Right forelimb (tissue), 1 donor: ENCODE results near the gene ELL.

Source experiments
- DNase-seq: peaks from one replicate; pipeline ENCODE4 v3.0.0-alpha.2; 2018

ELL gene

GRCh38 chr19:18503971-18504885 is 17.6 kb downstream of the ELL start:
- peak; percentile 42 for DNase-seq

- no peak for DNase-seq
Measured at GRCh38 chr19:18503337-18503970, 18.4 kb downstream of the ELL start.

DNA sequence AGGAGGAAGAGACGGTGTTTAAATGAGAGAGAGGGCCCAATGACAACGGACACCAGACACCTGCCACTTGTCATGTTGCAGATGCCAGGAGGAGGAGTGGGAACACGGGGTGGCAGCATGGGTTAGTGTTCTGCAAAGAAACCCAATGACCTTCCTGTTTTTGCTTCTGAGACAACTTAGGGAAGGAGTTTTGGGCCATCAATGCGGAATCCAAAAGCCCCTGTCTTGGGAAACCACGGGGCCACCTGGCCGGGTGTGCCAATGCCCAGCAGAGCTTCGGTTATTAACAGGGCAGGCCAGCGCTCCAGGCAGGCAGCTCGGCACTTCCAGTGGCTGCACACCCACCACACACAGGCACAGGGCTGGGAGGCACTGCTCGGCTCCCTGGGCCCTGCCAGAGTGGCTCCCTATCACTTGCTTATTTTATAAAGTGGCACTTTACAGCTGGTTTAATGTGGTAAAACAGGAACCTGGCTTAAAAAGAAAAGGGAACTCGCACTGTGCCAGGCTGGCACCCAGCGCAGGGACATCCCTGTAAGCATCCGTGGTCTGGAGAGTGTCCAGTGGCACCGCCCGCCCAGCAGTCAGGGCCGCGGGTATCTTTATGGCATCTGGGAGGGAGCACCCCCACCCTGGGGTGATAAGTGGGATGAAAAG is 19.1 kb downstream of the ELL start:
- no peak for DNase-seq

GRCh38 chr19:18502246-18502637 is 19.6 kb downstream of the ELL start:
- no peak for DNase-seq

DNA sequence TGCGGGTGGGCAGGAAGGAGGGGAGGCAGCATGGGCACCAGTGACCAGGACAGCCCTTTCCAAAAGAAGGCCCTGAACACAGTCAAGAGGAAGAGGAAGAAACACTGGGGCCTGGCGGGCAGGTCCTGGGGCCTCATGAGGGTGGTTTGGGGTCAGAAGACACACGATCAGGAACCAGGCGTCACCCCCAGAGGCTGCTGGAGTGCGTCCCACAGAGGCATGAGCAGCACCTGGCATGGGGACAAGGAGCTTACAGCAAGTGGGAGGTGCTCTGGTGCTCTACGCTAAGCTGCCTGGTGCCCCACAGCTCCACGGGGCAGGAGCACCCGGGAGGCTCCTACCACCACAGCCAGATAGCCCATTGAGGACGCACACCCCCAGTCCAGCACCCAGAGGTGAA is 20.0 kb downstream of the ELL start:
- no peak for DNase-seq

DNA sequence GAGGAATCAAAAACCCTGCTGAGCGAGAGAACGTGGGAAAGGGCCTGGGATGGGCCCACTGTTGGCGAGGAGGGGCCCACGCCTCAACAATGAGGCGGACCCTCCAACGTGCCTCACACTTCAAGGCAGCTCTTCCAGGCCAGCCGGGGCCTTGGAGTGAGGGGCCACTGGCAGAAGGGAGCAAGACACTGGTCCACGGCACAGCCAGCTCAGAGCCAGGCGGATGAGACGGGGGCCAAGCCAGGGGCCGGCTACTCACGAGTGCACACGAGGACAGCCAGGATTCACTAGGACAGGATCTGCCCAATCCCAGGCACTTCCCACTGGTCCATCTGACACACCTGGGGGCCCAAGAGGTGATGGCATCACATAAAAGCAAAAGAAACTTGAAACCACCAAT is 20.5 kb downstream of the ELL start:
- no peak for DNase-seq

DNA sequence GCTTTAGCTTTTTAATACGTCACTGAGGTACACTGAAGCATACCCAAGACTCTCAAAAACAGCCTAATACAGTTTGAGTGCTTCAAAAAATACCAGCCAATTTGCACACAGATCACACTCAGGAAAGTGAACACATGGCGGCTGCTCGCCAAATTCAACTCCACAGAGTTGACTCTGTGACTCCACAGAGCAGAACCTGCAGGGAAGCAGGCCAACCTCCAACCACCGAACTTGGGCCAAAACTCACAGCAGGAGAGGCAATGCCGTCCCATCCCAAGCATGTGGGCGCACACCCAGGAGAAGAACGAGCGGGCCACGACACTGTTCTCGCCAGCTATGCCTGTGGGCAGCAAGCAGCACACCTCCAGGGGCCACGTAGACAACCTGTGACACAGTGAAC is 21.1 kb downstream of the ELL start:
- peak; percentile 70 for DNase-seq

DNA sequence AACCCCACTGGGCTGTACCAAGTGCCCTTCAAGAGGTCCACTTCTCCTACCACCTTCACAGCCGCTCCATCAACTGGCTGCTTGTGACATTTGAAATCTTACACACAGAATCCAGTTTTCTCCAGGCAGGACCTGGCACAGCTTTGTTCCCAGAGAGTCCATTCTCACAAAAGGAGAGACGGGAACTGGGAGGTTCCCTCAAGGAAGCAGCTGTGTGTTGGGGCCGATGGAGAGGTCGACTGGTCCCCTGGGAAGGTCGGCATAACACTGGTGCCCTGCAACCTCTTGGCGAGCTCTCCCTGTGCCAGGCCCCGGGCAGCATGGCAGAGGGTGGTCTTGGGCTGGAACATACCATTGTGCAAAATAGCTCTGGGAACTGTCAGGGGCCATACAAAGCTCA is 21.5 kb downstream of the ELL start:
- DNase-seq: no peak

GRCh38 chr19:18499055-18499775 is 22.7 kb downstream of the ELL start:
- no peak for DNase-seq

DNA sequence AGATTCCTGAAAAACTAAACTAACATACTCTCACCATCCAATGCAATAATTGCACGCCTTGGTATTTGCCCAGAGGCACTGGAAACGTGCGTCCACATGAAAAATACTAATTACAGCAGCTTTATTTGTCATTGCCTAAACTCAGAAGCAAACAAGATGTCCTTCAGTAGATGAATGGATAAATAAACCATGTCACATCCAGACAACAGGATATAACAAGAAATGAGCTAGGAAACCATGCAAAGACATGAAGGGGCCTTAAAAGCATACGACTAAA is 25.0 kb downstream of the ELL start:
- DNase-seq: no peak

GRCh38 chr19:18496167-18496979 is 25.5 kb downstream of the ELL start:
- no peak for DNase-seq

DNA sequence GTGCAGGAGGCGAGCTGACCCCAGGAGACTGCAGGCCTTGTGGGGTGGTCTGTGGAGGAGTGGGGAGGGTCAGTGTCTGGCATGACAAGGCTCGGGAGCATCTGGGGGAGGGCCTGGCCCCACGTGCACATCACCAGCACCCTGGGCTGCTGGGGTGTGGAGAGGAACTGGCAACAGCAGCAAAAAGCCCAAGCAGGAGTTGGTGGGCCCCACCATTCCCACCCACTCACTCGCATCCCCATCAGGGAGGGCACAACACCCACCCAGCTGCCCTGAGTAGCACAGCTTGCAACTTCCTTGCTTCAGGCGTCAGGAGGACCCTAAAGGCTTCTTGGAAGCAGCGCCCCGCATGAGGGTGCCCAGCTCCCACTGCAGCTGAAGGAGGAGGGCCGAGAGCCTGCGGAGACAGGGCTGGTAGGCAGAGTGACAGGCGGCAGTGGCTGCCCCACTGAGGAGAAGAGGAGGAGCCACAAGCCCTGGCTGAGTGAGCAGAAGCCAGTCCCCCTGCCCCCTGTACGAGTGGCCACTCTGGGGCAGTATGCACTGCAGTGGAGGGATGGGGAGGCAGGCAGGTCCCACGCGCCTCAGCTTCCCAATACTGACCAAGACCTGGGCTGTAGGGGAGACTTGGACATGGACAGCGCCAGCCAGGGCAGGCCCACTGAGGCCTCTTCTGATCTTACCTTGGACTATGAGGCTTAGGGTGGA is 26.5 kb downstream of the ELL start:
- DNase-seq: no peak

- DNase-seq: no peak
Measured at GRCh38 chr19:18494267-18494607, 27.6 kb downstream of the ELL start.

DNA sequence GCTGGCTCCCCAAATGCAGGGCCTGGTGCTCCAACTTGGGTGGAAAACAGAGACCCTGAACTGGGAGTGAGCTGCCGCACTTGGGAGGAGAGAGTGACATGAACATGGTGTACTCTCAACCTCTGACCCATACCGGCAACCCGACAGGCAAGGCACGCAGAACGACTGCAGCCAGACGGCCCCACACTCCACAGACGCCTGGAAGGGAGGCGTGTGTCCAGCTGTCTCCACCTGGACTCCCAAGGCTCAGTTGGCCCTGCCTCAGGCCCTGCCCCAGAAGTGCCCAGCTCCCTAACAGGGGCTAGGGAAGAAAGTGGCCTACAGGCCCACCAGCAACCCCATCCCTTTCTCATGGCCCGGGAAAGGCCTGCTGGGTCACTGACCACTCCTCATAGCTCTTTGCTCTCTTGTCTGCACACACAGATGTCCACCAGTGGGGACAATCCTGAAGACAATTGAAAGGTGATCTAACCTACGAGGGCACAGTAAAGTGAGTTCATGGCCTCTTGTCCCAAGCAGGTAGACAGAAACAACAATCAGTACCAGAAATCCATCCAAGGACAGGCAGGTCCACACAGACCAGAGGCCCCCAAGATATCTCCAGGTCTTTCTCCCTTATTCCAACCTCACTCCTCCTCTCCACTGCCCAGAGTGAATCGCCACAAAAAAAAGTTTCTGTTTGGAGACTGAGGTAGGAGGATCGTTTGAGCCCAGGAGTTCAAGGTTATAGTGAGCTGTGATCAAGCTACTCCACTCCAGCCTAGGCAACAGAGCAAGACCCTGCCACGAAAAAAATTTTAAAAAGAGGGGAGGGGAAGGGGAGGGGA is 28.2 kb downstream of the ELL start:
- no peak for DNase-seq

GRCh38 chr19:18491995-18492953 is 29.6 kb downstream of the ELL start:
- DNase-seq: no peak

DNA sequence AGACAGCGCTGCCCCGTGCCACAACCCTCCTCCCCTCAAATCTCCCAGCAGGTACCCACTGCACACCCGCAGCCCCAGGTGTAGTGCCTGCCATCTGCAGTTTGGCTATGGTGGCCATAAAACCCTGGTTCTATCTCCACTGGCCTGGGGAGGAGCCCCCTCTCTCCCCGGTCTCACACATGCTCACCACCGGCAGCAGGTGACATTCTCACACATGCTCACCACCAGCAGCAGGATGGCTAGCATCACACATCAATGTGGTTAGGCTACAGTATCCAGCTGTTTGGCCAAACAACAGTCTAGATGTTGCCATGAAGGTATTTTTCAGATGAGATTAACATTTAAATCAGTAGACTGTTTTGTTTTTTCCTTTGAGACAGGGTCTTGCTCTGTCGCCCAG is 31.1 kb downstream of the ELL start:
- no peak for DNase-seq

- DNase-seq: no peak
Measured at GRCh38 chr19:18489627-18490184, 32.2 kb downstream of the ELL start.

GRCh38 chr19:18488838-18489626 is 32.8 kb downstream of the ELL start:
- no peak for DNase-seq

DNA sequence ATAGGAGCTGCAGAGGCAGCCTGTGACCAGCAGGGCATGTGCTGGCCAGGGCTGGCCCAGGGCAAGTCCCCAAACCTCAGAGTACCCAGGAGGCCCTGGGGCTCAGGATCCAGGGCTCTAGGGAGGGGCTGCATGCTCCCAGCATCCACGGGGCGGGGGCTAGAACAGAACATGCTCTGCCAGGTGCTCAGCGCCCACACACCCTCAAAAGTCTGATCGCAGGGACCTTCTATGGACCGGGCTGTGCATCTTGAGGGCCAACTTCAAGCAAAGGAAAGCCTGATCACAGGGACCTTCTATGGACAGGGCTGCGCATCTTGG is 33.5 kb downstream of the ELL start:
- DNase-seq: no peak
